ENCODE results near the gene STX10.

STX10 gene

DNA sequence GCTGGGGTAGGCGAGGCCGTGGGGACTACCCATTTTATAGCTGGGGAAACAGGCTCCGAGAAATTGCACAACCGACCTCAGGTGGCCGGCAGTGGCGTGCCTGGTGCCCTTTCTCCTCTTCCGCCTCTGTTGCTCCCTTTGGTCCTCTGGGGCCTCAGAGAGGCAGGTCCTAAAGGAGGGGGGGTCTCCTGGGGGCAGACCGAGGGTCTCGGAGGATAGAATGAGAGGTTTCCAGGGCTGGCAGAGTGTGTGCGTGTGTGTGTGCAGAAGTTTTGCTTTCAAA, 11.3 kb downstream of the STX10 start:
- DNase-seq: no peak

DNA sequence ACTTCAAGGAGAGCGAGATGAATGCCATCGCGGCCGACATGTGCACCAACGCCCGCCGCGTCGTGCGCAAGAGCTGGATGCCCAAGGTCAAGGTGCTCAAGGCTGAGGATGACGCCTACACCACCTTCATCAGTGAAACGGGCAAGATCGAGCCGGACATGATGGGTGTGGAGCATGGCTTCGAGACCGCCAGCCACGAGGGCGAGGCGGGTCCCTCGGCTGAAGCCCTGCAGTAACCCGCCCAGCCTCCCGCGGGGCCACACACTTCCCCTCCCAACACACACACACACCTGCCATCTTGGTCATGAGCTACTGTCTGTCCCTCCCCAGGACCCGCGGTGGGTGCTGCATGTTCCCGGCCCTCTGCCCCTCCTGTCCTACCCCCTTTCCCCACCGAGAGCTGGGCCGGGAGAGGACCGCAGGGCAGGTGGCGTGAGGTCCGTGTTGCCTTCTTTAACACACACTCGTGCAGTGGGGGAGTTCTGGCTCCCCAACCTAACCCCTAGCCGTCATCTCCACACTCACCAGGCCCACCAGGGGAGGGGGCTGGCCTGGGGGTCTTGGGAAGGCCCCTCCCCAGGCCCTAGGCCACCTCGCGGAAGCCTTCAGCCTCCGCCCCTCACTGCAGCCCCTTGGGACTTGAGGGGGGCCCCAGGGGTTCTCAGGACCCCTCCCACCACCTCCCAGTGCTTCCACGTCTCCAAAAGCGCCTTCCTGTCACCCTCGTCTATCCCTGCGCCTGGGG, 11.8 kb downstream of the STX10 start:
- DNase-seq: no peak

DNA sequence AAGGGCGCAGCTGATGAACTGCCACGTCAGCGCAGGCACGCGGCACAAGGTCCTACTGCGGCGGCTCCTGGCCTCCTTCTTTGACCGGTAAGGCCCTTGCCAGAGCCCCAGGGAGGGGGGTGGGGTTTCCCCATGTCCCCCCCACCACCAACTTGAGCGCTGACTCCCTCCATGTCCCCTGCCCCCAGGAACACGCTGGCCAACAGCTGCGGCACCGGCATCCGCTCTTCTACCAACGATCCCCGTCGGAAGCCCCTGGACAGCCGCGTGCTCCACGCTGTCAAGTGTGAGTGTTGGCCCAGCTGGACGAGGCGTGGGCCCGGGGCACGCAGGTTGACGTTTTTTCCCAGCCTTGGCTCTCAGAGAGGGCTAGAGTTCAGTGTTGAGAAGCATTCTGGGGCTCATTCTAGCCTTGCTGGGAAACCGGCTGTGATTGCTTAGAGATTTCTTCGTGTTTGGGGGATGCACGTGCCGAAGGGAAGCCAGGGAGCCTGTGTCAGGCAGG, 12.8 kb downstream of the STX10 start:
- no peak for DNase-seq

DNA sequence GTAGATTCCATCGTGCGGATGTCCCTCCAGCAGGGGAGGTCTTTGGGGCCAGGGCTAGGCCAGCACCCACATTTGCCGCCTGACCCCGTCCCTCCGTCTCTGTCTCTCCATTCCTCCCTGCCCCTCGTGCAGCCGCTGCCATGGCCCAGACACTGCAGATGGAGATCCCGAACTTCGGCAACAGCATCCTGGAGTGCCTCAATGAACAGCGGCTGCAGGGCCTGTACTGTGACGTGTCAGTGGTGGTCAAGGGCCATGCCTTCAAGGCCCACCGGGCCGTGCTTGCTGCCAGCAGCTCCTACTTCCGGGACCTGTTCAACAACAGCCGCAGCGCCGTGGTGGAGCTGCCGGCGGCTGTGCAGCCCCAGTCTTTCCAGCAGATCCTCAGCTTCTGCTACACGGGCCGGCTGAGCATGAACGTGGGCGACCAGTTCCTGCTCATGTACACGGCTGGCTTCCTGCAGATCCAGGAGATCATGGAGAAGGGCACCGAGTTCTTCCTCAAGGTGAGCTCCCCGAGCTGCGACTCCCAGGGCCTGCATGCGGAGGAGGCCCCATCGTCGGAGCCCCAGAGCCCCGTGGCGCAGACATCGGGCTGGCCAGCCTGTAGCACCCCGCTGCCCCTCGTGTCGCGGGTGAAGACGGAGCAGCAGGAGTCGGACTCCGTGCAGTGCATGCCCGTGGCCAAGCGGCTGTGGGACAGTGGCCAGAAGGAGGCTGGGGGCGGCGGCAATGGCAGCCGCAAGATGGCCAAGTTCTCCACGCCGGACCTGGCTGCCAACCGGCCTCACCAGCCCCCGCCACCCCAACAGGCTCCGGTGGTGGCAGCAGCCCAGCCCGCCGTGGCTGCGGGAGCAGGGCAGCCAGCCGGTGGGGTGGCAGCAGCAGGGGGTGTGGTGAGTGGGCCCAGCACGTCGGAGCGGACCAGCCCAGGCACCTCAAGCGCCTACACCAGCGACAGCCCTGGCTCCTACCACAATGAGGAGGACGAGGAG, 14.8 kb downstream of the STX10 start:
- DNase-seq: no peak

DNA sequence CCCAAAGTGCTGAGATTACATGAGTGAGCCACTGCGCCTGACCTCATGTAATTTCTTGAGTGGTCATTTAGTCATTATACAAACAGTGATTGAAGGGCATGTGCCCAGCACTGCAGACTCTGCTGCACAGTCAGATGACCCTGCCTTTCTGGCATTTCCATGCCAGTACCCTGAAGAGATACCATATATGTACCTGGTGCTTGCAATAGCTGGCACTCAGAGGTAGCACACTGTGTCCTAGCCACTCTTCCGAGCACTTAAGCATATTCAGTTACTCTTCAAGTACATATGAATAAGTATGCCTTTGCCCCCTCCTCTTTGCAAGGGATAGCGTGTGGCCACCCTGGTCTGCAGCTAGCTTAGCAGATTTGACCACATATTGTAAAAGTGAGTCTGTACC, 15.5 kb downstream of the STX10 start:
- DNase-seq: no peak

DNA sequence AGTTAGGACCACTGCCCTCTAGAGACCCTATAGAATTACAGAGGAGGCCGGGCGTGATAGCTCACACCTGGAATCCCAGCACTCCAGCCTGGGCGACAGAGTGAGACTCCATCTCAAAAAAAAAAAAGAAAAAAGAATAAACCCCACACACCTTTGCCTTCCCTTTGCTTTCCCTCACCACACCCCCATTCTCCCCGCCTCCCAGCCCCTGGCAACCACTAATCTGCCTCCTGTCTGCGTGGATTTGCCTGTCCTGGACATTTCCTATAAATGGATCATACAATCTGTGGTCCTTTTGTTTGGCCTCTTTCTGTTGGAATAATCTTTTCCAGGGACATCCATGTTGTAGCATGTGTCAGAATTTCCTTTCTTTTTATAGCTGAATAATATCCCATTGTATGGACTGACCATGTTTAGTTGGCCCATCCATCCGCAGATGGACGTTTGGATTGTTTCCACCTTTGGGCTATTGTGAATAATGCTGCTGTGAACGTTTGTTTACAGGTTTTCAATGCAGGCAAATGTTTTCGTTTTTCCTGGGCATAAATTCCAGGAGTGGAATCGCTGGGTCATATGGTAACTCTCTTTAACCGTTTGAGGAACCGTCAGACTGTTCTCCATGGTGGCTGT, 16.8 kb downstream of the STX10 start:
- DNase-seq: no peak

DNA sequence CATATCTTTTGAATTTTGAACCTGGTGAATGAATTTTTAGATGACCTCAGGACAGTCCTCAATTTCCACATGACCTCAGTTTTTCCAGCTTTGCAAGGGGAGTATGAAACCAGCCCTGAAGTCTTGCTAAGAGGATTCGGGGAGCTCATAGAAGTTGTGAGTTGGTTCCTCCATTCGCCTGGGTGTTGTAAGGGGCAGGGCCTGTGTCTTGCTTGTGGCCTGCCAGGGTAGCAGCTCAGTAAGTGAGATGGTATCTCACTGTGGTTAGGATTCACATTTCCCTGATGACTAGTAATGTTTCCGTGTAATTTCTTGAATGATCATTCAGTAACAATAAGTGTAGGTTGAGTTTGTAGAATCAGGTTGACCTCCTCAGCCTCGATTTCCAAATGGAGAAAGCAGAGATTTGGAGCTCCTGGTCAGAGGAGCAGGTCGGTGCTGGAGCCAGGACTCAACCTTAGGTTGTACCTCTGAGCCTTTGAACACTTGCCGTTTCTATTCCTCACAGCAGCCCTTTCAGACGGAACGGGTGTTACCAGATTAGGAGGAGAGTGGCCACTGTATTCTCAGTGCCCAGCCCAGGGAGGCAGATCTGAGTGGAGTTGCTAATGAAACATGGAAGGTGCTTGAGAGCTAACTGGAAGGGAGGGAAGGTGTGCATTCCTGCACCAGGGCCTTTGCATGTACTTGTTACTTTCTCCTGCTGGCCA, 17.5 kb downstream of the STX10 start:
- peak; percentile 55 for DNase-seq

DNA sequence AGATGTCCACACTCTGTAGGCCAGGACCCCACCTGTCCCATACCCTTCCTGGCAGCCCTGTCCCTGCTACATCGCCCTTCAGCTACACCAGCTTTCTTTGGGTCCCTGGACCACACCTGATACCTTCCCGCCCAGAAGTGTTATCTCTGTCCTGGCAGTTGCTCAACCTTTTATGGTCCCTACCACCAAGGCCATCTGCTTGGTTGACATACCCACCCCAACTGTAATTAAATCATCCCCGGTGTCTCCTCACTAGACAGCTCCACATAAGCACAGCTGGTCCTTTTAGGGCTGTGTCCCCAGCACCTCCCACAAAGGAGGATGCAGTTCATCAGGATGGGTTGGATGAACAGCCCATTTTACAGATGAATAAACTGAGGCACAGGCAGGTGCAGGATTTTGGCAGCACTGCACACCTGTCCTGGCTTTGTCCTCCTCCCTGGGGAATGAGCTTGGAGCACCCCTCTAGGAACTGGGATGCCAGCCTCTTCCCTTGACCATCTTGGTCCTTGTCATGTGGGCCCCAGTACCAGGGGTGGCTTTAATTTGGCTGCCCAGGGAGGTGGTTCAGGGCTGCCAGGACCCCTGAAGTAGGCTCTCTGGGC, 19.2 kb downstream of the STX10 start:
- DNase-seq: no peak

DNA sequence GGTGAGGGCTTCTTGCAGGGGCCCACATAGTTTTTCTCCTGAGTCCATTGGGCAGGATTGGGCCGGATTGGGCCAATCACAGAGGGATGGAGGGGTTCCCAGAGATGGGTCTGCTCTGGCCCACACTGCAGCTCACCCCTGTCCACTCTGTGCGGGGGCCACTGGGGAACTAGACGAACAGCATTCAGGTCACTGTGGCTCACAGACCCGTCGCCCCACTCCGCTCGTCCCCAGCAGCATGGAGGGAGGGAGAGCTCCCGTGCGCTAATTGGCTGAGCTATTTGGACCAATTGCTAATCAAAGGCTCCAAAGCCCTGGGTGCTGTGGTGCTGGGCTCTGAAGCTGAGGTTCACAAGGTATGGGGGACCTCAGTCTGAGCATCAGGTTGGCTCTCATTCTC, 20.8 kb downstream of the STX10 start:
- no peak for DNase-seq

DNA sequence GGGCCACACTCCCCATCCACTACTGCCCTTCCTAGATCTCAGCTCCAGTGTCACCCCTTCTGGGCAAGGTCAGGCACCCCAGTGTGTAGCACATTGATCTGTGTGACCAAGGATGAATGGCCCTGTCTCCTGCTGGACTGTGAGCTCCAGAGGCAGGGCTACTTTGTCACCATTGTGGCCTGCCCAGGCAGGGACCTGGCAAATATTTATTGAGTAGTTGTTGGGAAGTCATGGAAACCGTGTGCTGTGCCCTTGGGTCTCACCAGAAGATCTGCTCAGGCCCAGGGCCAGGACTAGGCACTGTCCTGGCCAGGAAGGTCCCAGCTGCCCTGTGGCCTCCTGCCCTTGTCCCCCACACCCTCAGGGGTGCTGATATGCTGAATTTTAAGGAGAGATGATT, 21.6 kb downstream of the STX10 start:
- DNase-seq: no peak

DNA sequence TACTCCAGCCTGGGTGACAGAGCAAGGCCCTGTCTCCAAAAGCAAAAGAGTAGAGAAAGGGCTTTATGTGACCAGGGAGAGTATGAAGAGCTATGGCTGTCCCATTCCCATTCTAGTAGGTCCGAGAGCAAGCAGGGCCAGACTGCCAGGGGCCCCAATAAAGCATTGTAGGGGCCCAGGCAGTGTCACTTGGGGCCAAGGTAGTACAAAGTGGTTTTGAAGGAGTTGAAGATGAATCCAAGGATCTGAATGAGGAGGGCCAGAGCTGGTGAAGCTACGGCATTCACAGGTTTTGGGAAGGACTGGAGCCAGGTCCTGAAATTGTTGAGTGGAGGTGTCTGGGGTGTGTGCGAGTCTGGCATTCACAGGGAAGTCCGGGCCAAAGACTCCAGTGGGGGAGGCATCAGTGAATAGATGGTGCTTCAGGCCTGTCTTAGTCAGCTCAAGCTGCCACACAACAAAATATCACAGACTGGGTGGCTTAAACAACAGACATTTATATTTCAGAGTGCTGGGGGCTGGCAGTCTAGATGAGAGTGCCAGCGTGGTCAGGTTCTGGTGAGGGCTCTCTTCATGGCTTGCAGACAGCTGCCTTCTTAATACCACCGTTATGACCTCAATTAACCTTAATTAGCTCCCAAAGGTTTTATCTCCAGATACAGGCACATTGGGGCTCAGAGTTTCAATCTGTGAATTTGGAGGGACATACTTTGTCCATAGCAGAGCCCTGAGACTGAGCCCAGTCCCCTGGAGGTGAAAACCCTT, 22.2 kb downstream of the STX10 start:
- no peak for DNase-seq

DNA sequence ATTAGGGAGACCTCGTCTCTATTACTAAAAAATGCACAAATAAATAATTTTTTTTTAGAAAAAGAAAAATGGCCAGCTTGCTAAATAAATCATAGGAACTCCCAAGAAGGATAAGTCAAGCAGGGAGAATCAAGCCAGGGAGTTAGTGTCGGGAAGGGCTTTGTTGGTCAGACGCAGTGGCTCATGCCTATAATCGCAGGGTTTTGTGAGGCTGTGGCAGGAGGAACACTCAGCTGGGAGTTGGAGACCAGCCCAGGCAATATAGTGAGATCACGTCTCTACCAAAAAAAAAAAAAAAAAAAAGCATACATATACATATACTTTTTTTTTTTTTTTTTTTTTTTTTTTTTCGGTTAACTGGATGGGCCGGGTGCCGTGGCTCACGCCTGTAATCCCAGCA, 23.1 kb downstream of the STX10 start:
- no peak for DNase-seq

DNA sequence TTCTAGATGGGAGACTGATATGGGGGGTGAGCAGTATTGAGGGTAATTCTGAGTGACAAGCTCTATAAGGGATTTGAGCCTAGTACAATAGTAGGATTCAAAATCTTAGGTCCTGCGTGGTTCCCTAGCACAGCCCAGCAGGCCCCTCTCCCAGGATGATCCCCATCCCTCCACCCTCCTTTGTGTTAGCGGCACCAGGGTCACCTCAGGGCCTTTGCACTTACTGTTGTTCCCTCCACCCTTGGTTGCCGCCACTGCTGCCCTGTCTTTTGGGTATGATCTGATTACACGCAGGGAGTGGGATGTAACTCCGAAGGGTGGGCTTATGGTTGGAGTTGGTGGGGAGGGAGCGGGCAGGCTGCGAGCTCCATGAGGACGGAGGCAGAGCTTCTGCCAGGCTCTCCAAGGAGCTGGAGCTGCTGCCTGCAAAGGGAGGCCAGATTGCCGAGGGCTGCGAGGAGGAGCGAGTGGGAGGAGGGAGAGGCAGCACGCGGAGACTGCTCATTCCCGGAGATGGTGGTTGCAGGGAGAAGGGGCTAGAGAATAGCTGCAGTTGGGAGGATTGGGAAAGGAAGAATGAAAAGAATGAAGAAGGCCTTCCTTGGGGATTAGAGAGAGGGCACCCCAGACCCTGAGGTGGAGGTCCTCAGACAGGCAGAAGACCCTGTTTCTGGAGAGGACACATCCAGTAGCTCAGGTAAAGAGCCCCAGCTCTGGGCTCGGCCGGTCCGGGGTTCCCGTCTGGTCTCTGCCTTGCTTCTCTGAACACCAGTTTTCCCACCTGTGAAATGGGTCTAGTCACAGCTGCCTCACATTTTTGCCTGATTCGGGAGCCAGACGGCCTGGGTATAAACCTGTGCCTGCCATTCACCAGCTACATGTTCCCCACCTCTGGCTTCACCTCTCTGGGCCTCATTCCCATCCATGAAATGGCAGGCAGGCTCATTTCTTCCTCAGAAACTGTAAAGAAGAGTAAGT, 26.9 kb downstream of the STX10 start:
- no peak for DNase-seq

DNA sequence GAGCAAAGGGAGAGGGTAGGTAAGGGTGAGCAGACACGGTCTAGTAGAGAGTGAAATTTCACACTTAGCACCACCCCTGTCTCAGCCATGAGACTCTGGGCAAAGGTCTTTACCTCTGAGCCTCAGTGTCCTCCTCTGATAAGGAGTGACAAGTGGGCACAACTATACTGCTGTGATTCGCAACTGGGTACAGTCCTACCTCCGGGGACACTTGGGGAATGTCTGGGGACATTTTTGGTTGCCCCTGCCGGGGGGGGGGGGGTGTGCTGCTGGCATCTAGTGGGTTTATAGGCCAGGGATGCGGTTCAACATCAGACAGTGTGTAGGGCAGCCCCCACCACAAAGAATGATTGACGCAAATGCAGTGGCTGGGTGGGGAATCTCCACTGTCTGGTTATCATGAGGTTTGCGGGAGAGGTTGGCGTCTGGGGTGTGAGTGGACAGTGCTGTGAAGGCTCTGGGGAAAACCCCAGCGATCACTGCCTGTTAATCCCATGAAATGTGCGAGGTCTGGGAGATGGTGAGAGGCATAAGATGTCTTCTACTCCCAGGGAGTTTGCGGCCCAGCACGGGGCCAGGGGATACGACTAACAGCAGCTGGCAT, 27.8 kb downstream of the STX10 start:
- DNase-seq: no peak

DNA sequence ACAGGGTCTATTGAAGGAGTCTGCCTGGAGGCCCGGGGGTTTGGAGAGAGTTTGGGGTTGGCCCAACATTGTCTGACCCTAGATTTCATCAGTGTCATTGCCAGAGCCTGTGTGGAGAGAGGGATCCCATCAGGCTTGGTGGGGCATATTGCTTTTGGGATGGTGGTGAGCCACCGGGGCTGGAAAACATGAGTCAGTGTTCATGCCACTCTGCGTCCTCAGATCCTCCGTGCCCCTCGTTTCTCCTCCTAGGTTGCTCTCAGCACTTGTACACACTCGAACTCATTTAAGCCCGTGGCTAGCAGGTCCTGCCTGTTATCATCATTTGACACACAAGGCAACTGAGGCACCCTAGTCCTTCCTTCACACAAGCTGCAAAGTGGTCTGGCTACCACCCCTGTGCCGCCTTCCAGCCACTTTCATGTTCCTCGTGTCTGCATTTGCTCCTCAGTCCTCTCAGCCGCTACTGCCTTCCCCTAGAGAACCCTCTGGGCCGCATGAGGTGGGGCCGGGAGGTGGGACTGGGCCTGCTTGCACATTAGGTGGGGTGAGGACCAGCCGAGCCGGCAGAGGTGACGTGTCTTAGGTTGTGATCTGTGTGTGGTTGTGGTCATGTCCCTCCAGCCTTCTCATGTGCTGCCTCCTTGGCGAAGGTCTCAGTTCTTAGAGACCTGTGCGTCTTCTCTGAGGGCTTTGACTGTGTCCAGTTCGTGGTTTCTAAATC, 28.5 kb downstream of the STX10 start:
- DNase-seq: no peak

DNA sequence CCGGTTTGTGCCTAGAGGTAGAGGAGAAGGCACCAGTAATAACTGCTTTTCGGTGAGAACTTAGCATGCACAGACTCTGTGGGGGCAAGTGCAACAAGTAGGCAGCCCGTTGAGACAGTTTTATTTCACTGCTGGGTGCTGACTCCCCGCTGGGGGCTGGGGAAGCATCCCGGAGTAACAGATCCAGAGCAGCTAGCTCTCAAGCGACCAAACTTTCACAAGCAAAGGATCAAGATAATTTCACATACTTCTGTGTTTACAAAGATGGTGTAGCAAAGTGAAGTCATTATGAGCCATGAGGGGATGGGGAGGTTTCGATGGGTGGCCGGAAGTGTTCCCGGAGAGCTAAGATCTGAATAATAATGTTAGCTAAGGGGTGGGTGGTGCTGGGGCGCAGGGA, 29.4 kb downstream of the STX10 start:
- DNase-seq: no peak

DNA sequence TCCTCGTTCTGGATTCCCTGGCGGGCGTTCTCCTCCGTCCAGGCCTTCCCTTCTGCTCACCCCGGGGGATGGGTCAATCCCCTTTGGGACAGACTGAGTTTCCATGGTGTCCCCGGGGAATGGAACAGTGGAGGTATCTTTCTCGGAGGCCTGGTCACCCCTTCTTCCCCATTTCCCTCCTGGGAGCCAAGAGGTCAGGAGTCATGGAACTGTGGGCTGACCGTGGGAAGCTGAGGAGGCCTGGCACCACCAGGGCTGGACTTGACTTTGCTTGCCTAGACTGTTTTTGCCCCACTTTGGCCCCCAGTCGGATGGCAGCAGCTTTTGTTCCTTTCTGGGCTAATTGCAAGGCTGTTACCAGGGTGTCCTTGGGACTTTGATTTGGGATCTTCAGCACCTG, 30.1 kb downstream of the STX10 start:
- no peak for DNase-seq

DNA sequence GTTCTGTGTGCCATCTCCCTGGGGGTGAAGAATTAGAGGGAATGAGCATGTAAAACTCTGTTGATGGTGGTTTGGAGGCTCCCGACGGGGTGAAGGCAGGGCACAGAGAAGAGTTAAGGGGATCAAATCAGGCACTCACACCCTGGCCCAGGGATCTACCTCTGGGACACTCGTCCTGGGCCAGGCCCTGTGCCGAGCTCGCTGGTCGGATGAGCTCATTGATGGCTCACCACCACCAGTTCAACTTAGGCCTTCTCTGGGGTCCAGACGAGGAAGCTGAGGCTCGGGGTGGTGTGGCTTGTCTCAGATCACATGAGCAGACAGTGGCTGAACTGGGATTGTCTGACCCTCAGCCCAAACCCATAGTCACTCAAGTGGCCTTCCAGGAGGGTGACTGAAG, 30.5 kb downstream of the STX10 start:
- DNase-seq: no peak

DNA sequence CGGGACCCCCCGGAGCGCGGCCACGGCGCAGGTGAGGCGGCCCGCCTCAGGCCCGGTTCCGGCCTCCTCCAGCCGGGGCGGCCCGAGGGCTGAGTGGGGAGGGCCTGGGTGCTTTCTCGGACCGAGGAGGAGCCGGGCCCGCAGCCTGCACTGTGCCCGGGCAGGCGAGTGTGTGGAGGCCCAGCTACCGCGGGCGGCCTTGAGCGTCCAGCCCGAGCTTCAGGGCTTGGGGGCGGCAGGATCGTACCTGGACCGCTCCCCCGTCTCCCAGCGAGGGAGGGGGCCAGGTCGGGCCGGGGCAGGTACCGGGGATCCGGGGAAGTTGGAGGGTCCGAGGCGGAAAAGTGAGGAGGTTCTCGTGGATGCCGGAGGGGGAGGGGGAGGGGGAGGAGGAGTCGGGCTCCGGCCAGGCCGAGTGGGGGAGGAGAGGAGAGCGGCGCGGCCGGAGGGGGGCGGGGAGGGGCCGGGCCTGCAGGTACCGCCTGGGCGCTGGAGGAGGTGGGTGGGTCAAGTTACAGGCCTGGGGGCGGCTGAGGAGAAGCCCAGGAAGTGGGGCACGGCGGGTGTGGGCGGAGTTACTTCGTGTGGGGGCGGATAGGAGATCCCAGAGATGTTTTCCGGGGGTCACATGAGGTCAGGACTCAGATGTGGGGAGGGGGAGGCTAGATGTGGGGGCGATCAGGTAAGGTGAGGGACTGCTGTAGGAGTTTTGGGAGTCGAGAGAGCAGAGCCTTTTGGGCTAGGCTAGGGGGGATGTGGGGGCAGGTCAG, 31.6 kb downstream of the STX10 start:
- DNase-seq: no peak

All from CD4-positive, alpha-beta T cell treated with Interleukin-12 subunit alpha and Interleukin-12 subunit beta, for 1 hour (primary cell).